WTC11 (cell line): ENCODE data around the gene TDRD6. TPM values are rescaled to one million over a fixed set of nuclear protein-coding genes. Genes with fewer than 3 reads are reported as not detected.

Source experiments
- ATAC-seq: fragments of 200-7000 bp; cut with Tn5 transposase; 2 replicates; pipeline ENCODE4 v1.10.0; 2021; ENCODE audit warnings: mild to moderate bottlenecking, moderate library complexity
- CTCF ChIA-PET: fragments of 300-600 bp; sonication (Branson Sonifier 250); formaldehyde crosslinking; loops from one replicate; lab custom pipeline; 2021; ENCODE audit warnings: antibody characterized with exemption; lab: Charles Lee
- POLR2A ChIA-PET: fragments of 350-600 bp; sonication (Branson Sonifier 250); formaldehyde crosslinking; loops from one replicate; lab custom pipeline; 2021; ENCODE audit warnings: antibody characterized with exemption; lab: Charles Lee
- DNase-seq: peaks from one replicate; pipeline ENCODE4 v3.0.0; 2021; ENCODE audit warnings: low spot score
- H3K27ac Mint-ChIP-seq: 2 replicates; pipeline ENCODE4 v1.8.0; 2021; ENCODE audit warnings: mixed read lengths
- H3K27me3 Mint-ChIP-seq: 2 replicates; pipeline ENCODE4 v1.8.0; 2021; ENCODE audit warnings: low read depth, mild to moderate bottlenecking, moderate library complexity, mixed read lengths
- H3K36me3 Mint-ChIP-seq: 2 replicates; pipeline ENCODE4 v1.8.0; 2021; ENCODE audit warnings: mixed read lengths
- H3K4me1 Mint-ChIP-seq: 2 replicates; pipeline ENCODE4 v1.8.0; 2022; ENCODE audit warnings: mixed read lengths
- H3K4me3 Mint-ChIP-seq: 2 replicates; pipeline ENCODE4 v1.8.0; 2021; ENCODE audit warnings: mild to moderate bottlenecking, moderate library complexity, mixed read lengths
- H3K9me3 Mint-ChIP-seq: 2 replicates; pipeline ENCODE4 v1.8.0; 2021; ENCODE audit warnings: mixed read lengths
- ESRRA ChIP-seq: sonication (generic); formaldehyde crosslinking; IDR thresholded peaks from 2 replicates; pipeline ENCODE4 v1.8.1; 2022; ENCODE audit warnings: mild to moderate bottlenecking, missing genetic modification reagents, borderline replicate concordance
- GABPB1 ChIP-seq: sonication (generic); formaldehyde crosslinking; IDR thresholded peaks from 2 replicates; pipeline ENCODE4 v1.8.1; 2023; ENCODE audit warnings: mild to moderate bottlenecking, missing genetic modification reagents
- JUN ChIP-seq: sonication (generic); formaldehyde crosslinking; IDR thresholded peaks from 2 replicates; pipeline ENCODE4 v1.8.0; 2023; ENCODE audit warnings: mild to moderate bottlenecking, missing genetic modification reagents
- NFATC4 ChIP-seq: fragments of 250-450 bp; sonication (Bioruptor Pico); IDR thresholded peaks from 2 replicates; pipeline ENCODE4 v1.9.0; 2021; ENCODE audit warnings: mild to moderate bottlenecking
- NFE2L1 ChIP-seq: sonication (generic); formaldehyde crosslinking; IDR thresholded peaks from 2 replicates; pipeline ENCODE4 v1.8.1; 2023; ENCODE audit warnings: missing genetic modification reagents
- NR3C1 ChIP-seq: sonication (generic); formaldehyde crosslinking; conservative IDR thresholded peaks from 2 replicates; pipeline ENCODE4 v1.8.1; 2023; ENCODE audit warnings: low read depth, mild to moderate bottlenecking, missing genetic modification reagents
- RELA ChIP-seq: sonication (generic); formaldehyde crosslinking; IDR thresholded peaks from 2 replicates; pipeline ENCODE4 v1.8.1; 2022; ENCODE audit warnings: missing genetic modification reagents, mild to moderate bottlenecking, borderline replicate concordance
- SP1 ChIP-seq: sonication (generic); formaldehyde crosslinking; conservative IDR thresholded peaks from 2 replicates; pipeline ENCODE4 v1.8.1; 2022; ENCODE audit warnings: missing genetic modification reagents
- TCF7 ChIP-seq: sonication (generic); formaldehyde crosslinking; IDR thresholded peaks from 2 replicates; pipeline ENCODE4 v1.8.0; 2022; ENCODE audit warnings: mild to moderate bottlenecking, low read depth, missing genetic modification reagents, moderate library complexity
- total RNA-seq: library from RNA; stranded (reverse); gene quantifications from 3 replicates; pipeline ENCODE4 v1.2.3, GENCODE V29; 2021
- TF ChIP-seq, protein P1 (sequence below): sonication (generic); formaldehyde crosslinking; IDR thresholded peaks from 2 replicates; pipeline ENCODE4 v1.8.1; 2022; ENCODE audit warnings: mild to moderate bottlenecking, moderate library complexity, missing genetic modification reagents
- TF ChIP-seq, protein P2 (sequence below): sonication (generic); formaldehyde crosslinking; IDR thresholded peaks from 2 replicates; pipeline ENCODE4 v1.8.1; 2022; ENCODE audit warnings: missing genetic modification reagents, borderline replicate concordance
- TF ChIP-seq, protein P3 (sequence below): sonication (generic); formaldehyde crosslinking; IDR thresholded peaks from 2 replicates; pipeline ENCODE4 v1.8.0; 2023; ENCODE audit warnings: mild to moderate bottlenecking, missing genetic modification reagents
- TF ChIP-seq, protein P4 (sequence below): sonication (generic); formaldehyde crosslinking; conservative IDR thresholded peaks from 2 replicates; pipeline ENCODE4 v1.8.1; 2023; ENCODE audit warnings: mild to moderate bottlenecking, low read depth, missing genetic modification reagents, moderate library complexity
- TF ChIP-seq, protein P5 (sequence below): sonication (generic); formaldehyde crosslinking; IDR thresholded peaks from 2 replicates; pipeline ENCODE4 v1.8.1; 2023; ENCODE audit warnings: mild to moderate bottlenecking, missing genetic modification reagents
- TF ChIP-seq, protein P6 (sequence below): fragments of 250-450 bp; sonication (Bioruptor Pico); IDR thresholded peaks from 2 replicates; pipeline ENCODE4 v1.9.0; 2021; ENCODE audit warnings: mild to moderate bottlenecking, borderline replicate concordance
- TF ChIP-seq, protein P7 (sequence below): sonication (generic); formaldehyde crosslinking; IDR thresholded peaks from 2 replicates; pipeline ENCODE4 v1.8.0; 2022; ENCODE audit warnings: mild to moderate bottlenecking, missing genetic modification reagents

Gene TDRD6
- total RNA-seq, 1 experiment from 2014 or later: 0.04 TPM

DNA sequence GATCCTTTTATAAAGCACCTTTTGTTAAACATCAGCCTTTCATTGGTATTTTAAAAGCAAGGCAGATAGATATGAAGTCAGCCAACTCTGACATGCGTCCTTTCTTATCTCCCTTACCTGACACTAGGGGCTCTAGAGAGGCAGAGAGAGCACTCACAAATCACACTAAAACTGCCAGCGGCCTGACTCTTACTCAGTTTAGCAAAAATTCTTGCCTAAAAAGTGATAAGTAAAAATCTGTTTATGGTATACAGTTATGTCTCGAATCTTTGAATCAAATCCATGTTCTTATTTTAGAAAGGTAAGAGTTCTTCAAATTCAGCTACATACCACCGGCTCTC lies 10.4 kb upstream of the TDRD6 start:
- Mint-ChIP-seq H3K9me3 (no peaks in the 10 kb centered on the region), H3K4me1 (peaks cover 9% of the 10 kb centered on the region), H3K27ac (no peak overlapping the region), H3K27me3 (no peaks in the 10 kb centered on the region), H3K36me3 (no peaks in the 10 kb centered on the region), H3K4me3 (no peak overlapping the region)
- ChIA-PET CTCF (no interaction called here), POLR2A (no interaction called here)
- TF ChIP-seq JUN (CRISPR knock-in tag) (no peak), ESRRA (CRISPR knock-in tag) (no peak), SP1 (CRISPR knock-in tag) (no peak), TCF7 (no peak), NFATC4 (CRISPR knock-in tag) (no peak), NR3C1 (CRISPR knock-in tag) (no peak), RELA (CRISPR knock-in tag) (no peak), NFE2L1 (CRISPR knock-in tag) (no peak)
- TF ChIP-seq, protein P1, sequence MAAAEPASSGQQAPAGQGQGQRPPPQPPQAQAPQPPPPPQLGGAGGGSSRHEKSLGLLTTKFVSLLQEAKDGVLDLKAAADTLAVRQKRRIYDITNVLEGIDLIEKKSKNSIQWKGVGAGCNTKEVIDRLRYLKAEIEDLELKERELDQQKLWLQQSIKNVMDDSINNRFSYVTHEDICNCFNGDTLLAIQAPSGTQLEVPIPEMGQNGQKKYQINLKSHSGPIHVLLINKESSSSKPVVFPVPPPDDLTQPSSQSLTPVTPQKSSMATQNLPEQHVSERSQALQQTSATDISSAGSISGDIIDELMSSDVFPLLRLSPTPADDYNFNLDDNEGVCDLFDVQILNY: no peak
- TF ChIP-seq, protein P2, sequence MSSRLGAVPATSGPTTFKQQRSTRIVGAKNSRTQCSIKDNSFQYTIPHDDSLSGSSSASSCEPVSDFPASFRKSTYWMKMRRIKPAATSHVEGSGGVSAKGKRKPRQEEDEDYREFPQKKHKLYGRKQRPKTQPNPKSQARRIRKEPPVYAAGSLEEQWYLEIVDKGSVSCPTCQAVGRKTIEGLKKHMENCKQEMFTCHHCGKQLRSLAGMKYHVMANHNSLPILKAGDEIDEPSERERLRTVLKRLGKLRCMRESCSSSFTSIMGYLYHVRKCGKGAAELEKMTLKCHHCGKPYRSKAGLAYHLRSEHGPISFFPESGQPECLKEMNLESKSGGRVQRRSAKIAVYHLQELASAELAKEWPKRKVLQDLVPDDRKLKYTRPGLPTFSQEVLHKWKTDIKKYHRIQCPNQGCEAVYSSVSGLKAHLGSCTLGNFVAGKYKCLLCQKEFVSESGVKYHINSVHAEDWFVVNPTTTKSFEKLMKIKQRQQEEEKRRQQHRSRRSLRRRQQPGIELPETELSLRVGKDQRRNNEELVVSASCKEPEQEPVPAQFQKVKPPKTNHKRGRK: no peak
- TF ChIP-seq, protein P3, sequence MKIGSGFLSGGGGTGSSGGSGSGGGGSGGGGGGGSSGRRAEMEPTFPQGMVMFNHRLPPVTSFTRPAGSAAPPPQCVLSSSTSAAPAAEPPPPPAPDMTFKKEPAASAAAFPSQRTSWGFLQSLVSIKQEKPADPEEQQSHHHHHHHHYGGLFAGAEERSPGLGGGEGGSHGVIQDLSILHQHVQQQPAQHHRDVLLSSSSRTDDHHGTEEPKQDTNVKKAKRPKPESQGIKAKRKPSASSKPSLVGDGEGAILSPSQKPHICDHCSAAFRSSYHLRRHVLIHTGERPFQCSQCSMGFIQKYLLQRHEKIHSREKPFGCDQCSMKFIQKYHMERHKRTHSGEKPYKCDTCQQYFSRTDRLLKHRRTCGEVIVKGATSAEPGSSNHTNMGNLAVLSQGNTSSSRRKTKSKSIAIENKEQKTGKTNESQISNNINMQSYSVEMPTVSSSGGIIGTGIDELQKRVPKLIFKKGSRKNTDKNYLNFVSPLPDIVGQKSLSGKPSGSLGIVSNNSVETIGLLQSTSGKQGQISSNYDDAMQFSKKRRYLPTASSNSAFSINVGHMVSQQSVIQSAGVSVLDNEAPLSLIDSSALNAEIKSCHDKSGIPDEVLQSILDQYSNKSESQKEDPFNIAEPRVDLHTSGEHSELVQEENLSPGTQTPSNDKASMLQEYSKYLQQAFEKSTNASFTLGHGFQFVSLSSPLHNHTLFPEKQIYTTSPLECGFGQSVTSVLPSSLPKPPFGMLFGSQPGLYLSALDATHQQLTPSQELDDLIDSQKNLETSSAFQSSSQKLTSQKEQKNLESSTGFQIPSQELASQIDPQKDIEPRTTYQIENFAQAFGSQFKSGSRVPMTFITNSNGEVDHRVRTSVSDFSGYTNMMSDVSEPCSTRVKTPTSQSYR: no peak
- TF ChIP-seq, protein P4, sequence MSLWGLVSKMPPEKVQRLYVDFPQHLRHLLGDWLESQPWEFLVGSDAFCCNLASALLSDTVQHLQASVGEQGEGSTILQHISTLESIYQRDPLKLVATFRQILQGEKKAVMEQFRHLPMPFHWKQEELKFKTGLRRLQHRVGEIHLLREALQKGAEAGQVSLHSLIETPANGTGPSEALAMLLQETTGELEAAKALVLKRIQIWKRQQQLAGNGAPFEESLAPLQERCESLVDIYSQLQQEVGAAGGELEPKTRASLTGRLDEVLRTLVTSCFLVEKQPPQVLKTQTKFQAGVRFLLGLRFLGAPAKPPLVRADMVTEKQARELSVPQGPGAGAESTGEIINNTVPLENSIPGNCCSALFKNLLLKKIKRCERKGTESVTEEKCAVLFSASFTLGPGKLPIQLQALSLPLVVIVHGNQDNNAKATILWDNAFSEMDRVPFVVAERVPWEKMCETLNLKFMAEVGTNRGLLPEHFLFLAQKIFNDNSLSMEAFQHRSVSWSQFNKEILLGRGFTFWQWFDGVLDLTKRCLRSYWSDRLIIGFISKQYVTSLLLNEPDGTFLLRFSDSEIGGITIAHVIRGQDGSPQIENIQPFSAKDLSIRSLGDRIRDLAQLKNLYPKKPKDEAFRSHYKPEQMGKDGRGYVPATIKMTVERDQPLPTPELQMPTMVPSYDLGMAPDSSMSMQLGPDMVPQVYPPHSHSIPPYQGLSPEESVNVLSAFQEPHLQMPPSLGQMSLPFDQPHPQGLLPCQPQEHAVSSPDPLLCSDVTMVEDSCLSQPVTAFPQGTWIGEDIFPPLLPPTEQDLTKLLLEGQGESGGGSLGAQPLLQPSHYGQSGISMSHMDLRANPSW (CRISPR knock-in tag): no peak
- TF ChIP-seq, protein P5, sequence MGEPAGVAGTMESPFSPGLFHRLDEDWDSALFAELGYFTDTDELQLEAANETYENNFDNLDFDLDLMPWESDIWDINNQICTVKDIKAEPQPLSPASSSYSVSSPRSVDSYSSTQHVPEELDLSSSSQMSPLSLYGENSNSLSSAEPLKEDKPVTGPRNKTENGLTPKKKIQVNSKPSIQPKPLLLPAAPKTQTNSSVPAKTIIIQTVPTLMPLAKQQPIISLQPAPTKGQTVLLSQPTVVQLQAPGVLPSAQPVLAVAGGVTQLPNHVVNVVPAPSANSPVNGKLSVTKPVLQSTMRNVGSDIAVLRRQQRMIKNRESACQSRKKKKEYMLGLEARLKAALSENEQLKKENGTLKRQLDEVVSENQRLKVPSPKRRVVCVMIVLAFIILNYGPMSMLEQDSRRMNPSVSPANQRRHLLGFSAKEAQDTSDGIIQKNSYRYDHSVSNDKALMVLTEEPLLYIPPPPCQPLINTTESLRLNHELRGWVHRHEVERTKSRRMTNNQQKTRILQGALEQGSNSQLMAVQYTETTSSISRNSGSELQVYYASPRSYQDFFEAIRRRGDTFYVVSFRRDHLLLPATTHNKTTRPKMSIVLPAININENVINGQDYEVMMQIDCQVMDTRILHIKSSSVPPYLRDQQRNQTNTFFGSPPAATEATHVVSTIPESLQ (CRISPR knock-in tag): no peak
- DNase-seq (no peak), ATAC-seq (peak; percentile 90)

DNA sequence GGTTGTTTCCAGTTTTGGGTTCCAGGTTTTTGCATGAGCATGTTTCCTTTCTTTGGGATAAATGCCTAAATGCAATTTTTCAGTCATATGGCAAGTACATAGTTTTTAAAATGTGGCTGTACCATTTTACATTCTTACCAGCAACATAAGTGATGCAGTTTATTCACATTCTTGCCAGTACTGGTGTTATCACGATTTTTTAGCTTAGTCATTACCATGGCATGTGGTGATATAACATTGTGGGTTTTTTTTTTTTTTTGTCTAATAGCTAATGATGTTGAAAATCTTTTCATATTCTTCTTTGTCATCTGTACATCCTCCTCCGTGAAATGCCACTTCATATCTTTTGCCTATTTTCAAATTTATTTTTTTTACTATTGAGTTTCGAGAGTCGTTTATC lies 2.9 kb upstream of the TDRD6 start:
- ChIA-PET POLR2A (interaction anchor here (0.6 to 1.0 kb wide), 3 partner anchors 50 to 619 kb away, joined by 3 to 4 read pairs (median 3); partner anchors contain the start of gene PLA2G7), CTCF (interaction anchor here (0.6 to 0.8 kb wide), 2 partner anchors 15 to 29 kb away, joined by 3 read pairs; no protein-coding TSS in a partner anchor)
- no peak overlapping the region for H3K27ac Mint-ChIP-seq
- no peaks in the 10 kb centered on the region for H3K4me1 Mint-ChIP-seq
- DNase-seq (no peak), ATAC-seq (no peak)
- no peak overlapping the region for H3K4me3 Mint-ChIP-seq
- no peaks in the 10 kb centered on the region for H3K27me3 Mint-ChIP-seq
- H3K9me3 Mint-ChIP-seq: no peaks in the 10 kb centered on the region
- no peaks in the 10 kb centered on the region for H3K36me3 Mint-ChIP-seq
- no peak for TF ChIP-seq GABPB1 (CRISPR knock-in tag)
- TF ChIP-seq, protein P6, sequence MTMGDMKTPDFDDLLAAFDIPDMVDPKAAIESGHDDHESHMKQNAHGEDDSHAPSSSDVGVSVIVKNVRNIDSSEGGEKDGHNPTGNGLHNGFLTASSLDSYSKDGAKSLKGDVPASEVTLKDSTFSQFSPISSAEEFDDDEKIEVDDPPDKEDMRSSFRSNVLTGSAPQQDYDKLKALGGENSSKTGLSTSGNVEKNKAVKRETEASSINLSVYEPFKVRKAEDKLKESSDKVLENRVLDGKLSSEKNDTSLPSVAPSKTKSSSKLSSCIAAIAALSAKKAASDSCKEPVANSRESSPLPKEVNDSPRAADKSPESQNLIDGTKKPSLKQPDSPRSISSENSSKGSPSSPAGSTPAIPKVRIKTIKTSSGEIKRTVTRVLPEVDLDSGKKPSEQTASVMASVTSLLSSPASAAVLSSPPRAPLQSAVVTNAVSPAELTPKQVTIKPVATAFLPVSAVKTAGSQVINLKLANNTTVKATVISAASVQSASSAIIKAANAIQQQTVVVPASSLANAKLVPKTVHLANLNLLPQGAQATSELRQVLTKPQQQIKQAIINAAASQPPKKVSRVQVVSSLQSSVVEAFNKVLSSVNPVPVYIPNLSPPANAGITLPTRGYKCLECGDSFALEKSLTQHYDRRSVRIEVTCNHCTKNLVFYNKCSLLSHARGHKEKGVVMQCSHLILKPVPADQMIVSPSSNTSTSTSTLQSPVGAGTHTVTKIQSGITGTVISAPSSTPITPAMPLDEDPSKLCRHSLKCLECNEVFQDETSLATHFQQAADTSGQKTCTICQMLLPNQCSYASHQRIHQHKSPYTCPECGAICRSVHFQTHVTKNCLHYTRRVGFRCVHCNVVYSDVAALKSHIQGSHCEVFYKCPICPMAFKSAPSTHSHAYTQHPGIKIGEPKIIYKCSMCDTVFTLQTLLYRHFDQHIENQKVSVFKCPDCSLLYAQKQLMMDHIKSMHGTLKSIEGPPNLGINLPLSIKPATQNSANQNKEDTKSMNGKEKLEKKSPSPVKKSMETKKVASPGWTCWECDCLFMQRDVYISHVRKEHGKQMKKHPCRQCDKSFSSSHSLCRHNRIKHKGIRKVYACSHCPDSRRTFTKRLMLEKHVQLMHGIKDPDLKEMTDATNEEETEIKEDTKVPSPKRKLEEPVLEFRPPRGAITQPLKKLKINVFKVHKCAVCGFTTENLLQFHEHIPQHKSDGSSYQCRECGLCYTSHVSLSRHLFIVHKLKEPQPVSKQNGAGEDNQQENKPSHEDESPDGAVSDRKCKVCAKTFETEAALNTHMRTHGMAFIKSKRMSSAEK (CRISPR knock-in tag): no peak
- TF ChIP-seq, protein P7, sequence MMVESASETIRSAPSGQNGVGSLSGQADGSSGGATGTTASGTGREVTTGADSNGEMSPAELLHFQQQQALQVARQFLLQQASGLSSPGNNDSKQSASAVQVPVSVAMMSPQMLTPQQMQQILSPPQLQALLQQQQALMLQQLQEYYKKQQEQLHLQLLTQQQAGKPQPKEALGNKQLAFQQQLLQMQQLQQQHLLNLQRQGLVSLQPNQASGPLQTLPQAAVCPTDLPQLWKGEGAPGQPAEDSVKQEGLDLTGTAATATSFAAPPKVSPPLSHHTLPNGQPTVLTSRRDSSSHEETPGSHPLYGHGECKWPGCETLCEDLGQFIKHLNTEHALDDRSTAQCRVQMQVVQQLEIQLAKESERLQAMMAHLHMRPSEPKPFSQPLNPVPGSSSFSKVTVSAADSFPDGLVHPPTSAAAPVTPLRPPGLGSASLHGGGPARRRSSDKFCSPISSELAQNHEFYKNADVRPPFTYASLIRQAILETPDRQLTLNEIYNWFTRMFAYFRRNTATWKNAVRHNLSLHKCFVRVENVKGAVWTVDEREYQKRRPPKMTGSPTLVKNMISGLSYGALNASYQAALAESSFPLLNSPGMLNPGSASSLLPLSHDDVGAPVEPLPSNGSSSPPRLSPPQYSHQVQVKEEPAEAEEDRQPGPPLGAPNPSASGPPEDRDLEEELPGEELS (CRISPR knock-in tag): no peak
